ENCODE measurements around the gene CFAP65. TPM values are rescaled to one million over a fixed set of nuclear protein-coding genes. Genes with fewer than 3 reads are reported as not detected.

The CFAP65 gene
- total and polyA plus RNA-seq, 2 donors, result not detected

DNA sequence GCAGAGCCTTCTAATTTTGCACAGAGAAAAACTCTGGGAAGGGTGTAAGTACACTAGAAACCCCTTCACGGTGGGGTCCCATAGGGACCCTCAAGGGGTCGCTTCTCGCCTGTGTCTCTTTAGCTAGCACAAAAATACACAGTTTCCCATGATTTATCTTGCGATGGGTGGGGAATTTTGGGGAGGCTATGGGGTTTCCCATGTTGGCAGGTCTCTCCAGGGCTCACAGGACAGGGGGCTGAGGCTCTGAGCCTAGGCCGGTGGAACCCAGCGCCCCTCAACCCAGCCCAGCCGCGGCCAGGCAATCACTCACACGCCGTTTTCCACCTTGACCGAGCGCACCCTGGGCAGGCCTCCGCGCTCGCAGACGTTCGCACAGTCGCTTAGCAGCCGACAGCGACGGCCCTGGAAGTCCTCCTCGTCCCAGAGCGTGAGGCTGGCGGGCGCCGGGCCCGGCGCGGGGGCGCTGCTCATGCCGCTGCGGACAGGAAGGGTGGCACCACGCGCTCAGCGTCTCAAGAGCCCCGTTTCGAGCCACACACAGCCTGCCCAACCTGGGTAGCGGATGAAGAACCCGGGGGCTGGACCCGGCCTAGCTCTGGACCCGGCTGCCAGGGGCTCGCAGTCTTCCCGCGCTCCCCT, 48.5 kb downstream of the CFAP65 start:
- Histone ChIP-seq H3K4me3 (ENCODE audit: low read depth, low read length) (peak overlapping the region; percentile 41), H3K27ac (ENCODE audit: low read depth) (no peak overlapping the region), H3K4me1 (ENCODE audit: insufficient read depth) (no peaks in the 10 kb centered on the region), H3K36me3 (ENCODE audit: insufficient read depth) (no peaks in the 10 kb centered on the region)
- no peak for DNase-seq (ENCODE audit: extremely low spot score)
- 2% methylated on average over 44 of the region's 44 CpGs for WGBS

DNA sequence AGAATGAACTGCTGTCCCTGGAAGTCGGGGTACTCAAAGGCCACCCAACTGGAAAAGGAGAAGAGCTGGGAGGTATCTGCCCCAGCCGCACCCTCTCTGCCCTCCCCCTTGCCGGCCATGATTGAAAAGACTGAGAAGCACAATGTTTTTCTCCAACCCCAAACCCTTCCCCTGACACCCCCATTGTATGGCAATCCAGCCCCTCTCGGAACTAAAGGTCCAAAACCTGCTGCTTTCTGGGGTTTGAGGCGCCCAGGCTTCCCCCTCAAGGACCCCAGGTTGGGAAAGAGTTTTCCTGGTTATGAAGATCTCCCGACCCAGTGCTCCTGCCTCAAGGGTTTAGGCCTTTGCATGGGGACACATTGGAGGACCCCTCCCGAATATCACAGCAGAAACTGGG, 49.1 kb downstream of the CFAP65 start:
- Histone ChIP-seq H3K4me1 (ENCODE audit: insufficient read depth) (no peaks in the 10 kb centered on the region), H3K36me3 (ENCODE audit: insufficient read depth) (no peaks in the 10 kb centered on the region), H3K4me3 (ENCODE audit: low read depth, low read length) (no peak overlapping the region), H3K27ac (ENCODE audit: low read depth) (no peak overlapping the region)
- WGBS, result 9% methylated on average over 7 of the region's 7 CpGs
- DNase-seq (ENCODE audit: extremely low spot score), result no peak

DNA sequence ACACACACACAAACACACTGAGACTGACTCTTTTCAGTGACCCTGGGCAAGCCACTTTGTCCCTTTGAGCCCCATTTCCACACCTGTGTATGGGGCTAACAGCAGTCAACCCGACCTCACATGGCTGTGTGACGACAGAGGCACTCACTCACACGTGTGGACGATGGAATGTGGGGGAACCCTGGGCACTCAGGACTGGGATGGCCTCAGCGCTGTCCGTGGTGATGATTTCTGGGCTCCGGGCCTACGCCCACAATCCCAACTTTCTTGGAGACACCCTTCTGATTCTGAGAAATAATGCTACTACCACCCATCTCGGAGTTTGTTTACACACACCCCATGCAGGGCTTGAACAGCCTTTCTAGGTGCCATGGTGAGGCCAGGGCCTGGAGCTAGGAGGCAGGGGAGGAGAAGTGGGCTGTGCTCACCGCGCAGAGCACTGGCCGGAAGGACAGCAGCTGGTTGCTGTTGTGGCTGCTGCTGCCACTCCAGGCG, 49.6 kb downstream of the CFAP65 start:
- Histone ChIP-seq H3K36me3 (ENCODE audit: insufficient read depth) (no peaks in the 10 kb centered on the region), H3K4me3 (ENCODE audit: low read depth, low read length) (no peak overlapping the region), H3K4me1 (ENCODE audit: insufficient read depth) (no peaks in the 10 kb centered on the region), H3K27ac (ENCODE audit: low read depth) (no peak overlapping the region)
- no peak for DNase-seq (ENCODE audit: extremely low spot score)
- WGBS, result 5% methylated on average over 13 of the region's 13 CpGs

DNA sequence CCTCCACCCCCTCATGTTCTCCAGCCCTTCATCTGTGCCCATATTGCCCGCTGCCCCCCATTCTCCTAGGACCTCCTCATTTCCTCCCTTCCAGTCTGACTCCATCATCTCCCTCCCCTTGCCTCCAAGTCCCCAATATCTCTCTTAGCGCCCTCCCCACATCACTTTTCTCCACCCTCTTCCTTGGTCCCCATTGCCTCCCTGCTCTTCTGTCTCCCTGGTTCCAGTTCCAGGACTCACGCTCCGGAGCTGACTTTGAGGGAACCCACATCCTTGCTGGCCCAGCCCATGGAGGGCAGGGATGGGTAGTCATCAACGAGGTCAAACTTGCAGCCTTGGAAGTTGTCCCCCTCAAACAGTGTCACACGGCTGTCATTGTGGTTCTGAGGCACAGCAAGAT, 50.7 kb downstream of the CFAP65 start:
- H3K4me1 ChIP-seq (ENCODE audit: insufficient read depth), result no peaks in the 10 kb centered on the region
- H3K36me3 ChIP-seq (ENCODE audit: insufficient read depth), result no peaks in the 10 kb centered on the region
- DNase-seq (ENCODE audit: extremely low spot score), result no peak
- WGBS, result 10% methylated on average over 6 of the region's 6 CpGs
- no peak overlapping the region for H3K4me3 ChIP-seq (ENCODE audit: low read depth, low read length)
- no peak overlapping the region for H3K27ac ChIP-seq (ENCODE audit: low read depth)

DNA sequence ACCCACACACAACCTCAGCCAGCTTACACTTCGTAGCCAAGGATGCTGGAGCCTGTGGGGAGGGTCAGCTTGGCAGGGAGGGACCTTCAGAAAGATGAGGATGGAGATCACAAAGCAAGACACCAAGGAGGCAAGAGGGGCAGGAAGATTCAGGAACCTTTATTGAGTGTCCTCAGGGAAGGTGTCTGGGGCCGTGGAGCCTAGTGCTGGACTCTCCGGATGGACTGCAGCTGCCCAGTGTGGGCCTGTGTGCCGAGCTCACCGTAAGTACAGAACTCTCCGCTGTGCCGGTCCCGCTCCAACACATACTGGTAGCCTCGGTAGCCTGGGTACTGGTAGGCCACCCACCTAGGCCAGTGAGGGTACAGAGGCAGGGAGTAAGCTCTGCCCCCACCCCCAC, 51.3 kb downstream of the CFAP65 start:
- DNase-seq (ENCODE audit: extremely low spot score), result no peak
- no peaks in the 10 kb centered on the region for H3K36me3 ChIP-seq (ENCODE audit: insufficient read depth)
- no peaks in the 10 kb centered on the region for H3K4me1 ChIP-seq (ENCODE audit: insufficient read depth)
- WGBS, result 14% methylated on average over 9 of the region's 9 CpGs
- no peak overlapping the region for H3K4me3 ChIP-seq (ENCODE audit: low read depth, low read length)
- H3K27ac ChIP-seq (ENCODE audit: low read depth), result no peak overlapping the region

DNA sequence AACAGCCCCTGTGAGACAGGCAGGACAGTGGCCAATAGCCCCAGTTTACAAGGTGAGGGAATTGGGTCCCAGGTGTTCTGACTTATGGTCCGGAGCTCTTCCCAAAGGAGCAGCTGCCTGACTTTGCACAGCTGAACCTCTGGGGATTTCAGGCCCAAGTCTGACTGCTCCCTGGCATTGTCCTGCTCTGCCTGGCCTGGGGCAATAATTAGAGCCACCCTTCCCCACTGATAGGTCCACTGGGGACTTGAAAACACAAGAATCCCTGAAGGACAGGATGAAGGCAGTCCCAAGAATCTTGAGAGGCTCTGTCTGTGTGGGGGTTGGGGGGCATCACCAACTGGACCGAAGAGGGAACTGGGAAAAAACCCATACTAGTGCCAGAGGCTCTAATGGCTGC, 52.7 kb downstream of the CFAP65 start:
- Histone ChIP-seq H3K36me3 (ENCODE audit: insufficient read depth) (no peaks in the 10 kb centered on the region), H3K4me3 (ENCODE audit: low read depth, low read length) (no peak overlapping the region), H3K4me1 (ENCODE audit: insufficient read depth) (peaks cover 2% of the 10 kb centered on the region), H3K27ac (ENCODE audit: low read depth) (no peak overlapping the region)
- no peak for DNase-seq (ENCODE audit: extremely low spot score)
- WGBS, result 38% methylated on average over 2 of the region's 2 CpGs

DNA sequence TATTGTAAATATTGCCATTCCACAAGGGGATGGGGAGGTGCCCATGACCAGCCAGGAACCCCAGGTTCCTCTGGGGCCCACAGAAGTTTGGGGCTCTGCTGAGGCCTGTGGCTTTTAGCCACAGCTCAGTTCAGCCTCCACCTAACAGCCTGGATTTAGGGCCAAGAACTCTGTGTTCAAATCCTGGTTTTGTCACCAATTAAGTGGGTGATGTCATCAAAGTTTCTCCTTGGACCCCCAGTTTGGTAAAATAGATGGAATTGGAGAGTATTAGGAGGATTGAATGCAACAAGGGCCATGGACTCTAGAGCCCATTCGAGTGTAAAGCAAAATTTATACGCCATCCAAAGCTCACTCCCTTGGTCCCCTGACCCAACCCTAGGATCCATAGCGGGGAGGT, 53.2 kb downstream of the CFAP65 start:
- 24% methylated on average over 3 of the region's 3 CpGs for WGBS
- Histone ChIP-seq H3K4me3 (ENCODE audit: low read depth, low read length) (no peak overlapping the region), H3K36me3 (ENCODE audit: insufficient read depth) (no peaks in the 10 kb centered on the region), H3K27ac (ENCODE audit: low read depth) (no peak overlapping the region), H3K4me1 (ENCODE audit: insufficient read depth) (peaks cover 2% of the 10 kb centered on the region)
- no peak for DNase-seq (ENCODE audit: extremely low spot score)

DNA sequence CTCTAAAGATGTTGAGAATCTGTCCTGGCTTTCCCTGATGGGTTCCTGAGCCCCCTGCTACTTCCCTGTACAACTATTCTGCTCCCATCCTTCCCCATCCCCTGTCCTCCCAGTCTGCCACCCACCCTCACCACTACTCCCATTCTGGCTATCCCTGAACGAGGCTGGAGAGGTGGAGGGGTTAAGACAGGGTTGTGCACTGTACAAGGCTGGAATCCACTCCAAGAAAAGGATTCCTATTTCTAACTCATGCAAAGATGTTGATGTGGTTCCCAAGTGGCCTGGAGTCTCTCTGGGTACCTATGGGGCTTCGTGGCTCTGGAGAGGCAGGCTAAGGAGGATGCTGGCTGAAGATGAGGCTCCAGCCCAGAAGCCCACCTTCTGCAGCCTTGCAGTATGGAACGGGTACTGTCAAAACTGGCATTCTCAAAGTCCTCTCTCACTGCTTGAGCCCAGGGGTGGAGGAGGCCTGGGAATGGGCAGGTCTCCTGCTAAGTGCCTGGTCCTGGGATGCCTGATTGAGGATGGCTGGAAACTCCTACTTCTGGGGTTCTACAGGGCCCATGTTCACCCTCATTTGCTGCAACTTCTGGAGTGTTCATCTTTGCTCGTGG, 55.1 kb downstream of the CFAP65 start:
- Histone ChIP-seq H3K4me1 (ENCODE audit: insufficient read depth) (peaks cover 2% of the 10 kb centered on the region), H3K36me3 (ENCODE audit: insufficient read depth) (no peaks in the 10 kb centered on the region), H3K27ac (ENCODE audit: low read depth) (no peak overlapping the region), H3K4me3 (ENCODE audit: low read depth, low read length) (no peak overlapping the region)
- DNase-seq (ENCODE audit: extremely low spot score), result no peak
- WGBS, result 42% methylated on average over 4 of the region's 4 CpGs

DNA sequence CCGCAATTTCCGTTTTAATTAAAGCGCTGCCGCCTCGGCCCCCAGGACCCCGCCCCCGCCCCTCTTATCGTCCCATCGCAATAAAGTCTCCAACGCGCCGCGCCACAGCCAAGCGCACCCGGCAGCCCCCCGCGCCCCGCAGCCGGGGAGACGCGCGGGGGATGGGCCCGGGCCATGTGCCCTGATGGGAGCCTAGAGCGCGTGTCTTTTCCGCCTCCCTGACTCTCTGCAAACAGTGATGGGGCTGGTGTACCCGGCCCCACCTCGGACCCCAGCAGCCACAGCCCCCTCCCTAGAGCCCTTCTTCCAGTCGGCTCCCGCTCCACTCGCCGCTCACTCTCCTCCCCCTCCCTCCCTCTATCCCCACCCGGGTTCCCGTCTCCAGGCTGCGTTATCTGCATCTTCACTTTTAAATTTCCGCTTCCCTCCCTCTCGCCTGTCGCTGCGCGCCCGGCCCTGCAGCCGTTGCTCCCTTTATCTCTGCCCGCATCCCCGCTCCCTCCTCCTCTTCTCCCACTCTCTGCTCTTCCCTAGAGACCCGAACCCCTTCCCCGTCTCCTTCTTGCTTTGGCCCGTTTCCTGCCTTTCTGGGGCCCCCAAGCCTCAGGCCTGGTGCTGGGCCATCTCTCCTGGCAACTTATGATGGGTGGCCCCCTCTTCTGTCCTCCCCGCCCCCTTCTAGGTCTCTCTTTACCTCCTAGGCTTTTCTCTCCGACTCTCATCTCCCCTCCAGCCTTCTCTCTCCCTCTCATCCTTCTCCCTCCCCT, 55.8 kb downstream of the CFAP65 start:
- 2% methylated on average over 49 of the region's 49 CpGs for WGBS
- Histone ChIP-seq H3K27ac (ENCODE audit: low read depth) (no peak overlapping the region), H3K36me3 (ENCODE audit: insufficient read depth) (no peaks in the 10 kb centered on the region), H3K4me3 (ENCODE audit: low read depth, low read length) (no peak overlapping the region), H3K4me1 (ENCODE audit: insufficient read depth) (peaks cover 2% of the 10 kb centered on the region)
- DNase-seq (ENCODE audit: extremely low spot score), result no peak

DNA sequence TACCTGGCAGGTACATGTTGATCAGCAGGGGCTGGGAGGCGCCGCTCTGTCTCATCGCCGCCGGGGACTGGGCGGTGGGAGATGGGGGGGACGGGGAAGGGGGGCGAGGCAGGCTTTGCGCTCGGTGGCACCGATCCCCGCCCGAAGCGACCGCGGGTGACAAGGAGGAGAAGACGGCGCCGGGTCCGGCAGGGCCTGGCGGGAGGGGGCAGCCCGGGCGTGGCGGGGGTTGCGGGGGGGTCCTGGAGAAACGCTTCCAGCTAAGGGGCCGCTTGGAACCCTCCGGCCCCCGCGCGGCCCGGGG, 56.3 kb downstream of the CFAP65 start, which contains the start of gene FEV:
TSS of gene FEV (minus strand) at position 164 of the 304 bp plus-strand sequence. CDS start at position 55, 109 bp downstream.
- DNase-seq (ENCODE audit: extremely low spot score), result no peak
- Histone ChIP-seq H3K4me3 (ENCODE audit: low read depth, low read length) (no peak within 1 kb of the TSS), H3K4me1 (ENCODE audit: insufficient read depth) (peaks cover 2% of the 10 kb centered on the region), H3K36me3 (ENCODE audit: insufficient read depth) (no peaks in the 10 kb centered on the region), H3K27ac (ENCODE audit: low read depth) (no peak within 1 kb of the TSS)
- WGBS, result 1% methylated on average over 32 of the region's 32 CpGs

DNA sequence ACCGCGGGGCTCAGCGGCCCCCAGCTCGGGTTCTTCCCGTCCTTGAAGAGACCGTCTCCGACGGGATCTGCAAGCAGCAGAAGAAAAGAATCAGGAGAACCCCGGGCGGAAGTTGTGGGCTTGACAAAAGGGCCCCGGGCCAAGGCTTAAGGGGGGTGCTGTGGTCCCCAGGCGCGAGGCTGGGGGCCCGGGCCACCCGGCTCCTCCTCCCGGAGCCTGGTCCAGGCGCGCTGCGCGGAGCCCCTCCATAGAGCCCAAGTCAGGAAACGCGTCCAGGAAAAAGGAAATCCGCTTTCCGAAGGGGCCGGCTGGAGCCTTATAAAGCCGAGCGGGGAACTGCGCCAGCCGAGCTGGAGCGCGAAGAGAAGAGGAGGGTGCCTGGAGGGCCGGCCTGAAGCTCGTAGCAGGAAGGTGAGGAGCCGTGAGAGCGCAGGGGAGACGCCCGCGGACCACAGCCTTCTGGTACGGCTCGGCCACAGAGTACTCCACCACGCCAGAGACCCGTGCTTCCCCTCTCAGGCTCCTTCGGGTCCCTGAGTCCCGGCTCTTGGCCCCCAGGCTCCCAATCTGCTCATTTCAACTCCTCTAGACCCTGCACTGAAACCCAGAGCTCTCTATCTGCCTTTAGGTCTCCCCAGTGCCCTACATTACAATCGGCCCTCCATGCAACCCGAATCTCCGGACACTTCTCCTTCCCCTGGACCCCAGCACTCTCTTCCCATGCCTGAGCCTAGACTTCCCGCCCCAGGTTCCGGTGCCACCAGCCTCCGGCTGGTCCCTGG, 56.9 kb downstream of the CFAP65 start:
- DNase-seq (ENCODE audit: extremely low spot score), result no peak
- no peaks in the 10 kb centered on the region for H3K36me3 ChIP-seq (ENCODE audit: insufficient read depth)
- no peak overlapping the region for H3K27ac ChIP-seq (ENCODE audit: low read depth)
- WGBS, result 1% methylated on average over 50 of the region's 50 CpGs
- peaks cover 2% of the 10 kb centered on the region for H3K4me1 ChIP-seq (ENCODE audit: insufficient read depth)
- H3K4me3 ChIP-seq (ENCODE audit: low read depth, low read length), result no peak overlapping the region

DNA sequence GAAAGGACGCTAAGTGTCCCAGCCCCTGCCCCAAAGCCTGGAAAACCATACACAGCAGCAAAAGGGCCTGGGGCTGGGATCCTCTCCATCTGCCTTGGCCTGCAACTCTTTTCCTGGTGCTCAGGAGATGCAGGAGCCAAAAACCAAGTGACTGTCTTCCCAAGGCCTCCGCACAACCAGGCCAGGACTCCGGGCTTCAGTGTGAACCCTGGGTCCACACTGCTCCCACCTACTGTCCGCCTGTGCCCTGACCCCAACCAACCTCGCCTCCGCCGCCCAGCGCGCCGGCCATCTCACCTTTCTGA, 57.4 kb downstream of the CFAP65 start:
- no peak overlapping the region for H3K27ac ChIP-seq (ENCODE audit: low read depth)
- H3K4me3 ChIP-seq (ENCODE audit: low read depth, low read length), result no peak overlapping the region
- 9% methylated on average over 10 of the region's 10 CpGs for WGBS
- no peaks in the 10 kb centered on the region for H3K36me3 ChIP-seq (ENCODE audit: insufficient read depth)
- no peak for DNase-seq (ENCODE audit: extremely low spot score)
- H3K4me1 ChIP-seq (ENCODE audit: insufficient read depth), result peaks cover 2% of the 10 kb centered on the region

DNA sequence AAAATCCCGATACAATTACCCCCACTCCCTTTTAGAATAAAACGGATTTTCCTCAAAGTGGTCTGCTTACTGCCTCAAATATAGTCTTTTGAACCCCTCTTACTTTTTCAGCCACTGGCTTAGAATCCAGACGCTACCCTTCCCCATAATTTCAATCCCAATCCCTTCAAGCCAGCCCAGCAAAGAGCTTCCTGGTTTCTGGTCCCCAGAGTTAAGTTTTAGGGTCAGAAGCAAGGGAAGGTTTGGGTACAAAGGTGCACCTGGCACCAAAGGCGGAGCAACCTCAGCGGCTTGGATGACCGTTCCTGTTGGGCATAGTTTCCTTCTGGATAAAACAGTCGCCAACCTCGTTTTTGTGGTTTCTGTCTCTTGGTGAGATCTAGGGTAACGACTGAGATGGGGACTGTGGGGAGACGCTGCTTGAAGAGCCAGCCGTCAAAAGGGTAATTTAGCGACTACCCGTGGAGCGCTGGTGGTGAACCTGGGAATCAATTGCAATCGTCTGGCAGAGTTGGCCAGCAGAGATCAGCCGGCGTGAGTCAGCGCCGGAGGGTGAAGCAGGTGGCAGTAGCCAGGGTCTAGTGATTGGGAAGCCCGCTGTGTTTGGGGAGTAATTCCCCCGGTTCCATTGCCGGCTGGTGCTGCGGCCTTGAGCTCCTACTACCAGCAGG, 57.9 kb downstream of the CFAP65 start:
- H3K4me1 ChIP-seq (ENCODE audit: insufficient read depth), result peaks cover 2% of the 10 kb centered on the region
- DNase-seq (ENCODE audit: extremely low spot score), result no peak
- 11% methylated on average over 23 of the region's 23 CpGs for WGBS

More for the DNA sequence above, 57.9 kb downstream of the CFAP65 start:
- Histone ChIP-seq H3K4me3 (ENCODE audit: low read depth, low read length) (no peak overlapping the region), H3K36me3 (ENCODE audit: insufficient read depth) (no peaks in the 10 kb centered on the region), H3K27ac (ENCODE audit: low read depth) (no peak overlapping the region)
